ENCODE results near the gene NHLH1. TPM values are rescaled to one million over a fixed set of nuclear protein-coding genes. Genes with fewer than 3 reads are reported as not detected.
A peak's percentile ranks its signal among the peaks of the same experiment; 100 is the strongest.

NHLH1 gene
- total and polyA plus RNA-seq, 10 of the 15 experiments (the other 5 are each of a cell fraction or from before 2014, with no cell fraction given) = 0.22 to 0.98 (median 0.43) TPM; not detected in 1

- BruUV-seq (replicated peaks) = no TSS peak
- in situ Hi-C loops (cut with MboI) (loop anchor here (25.0 kb wide), 1 partner anchor 546 kb away; the partner anchor contains the start of gene ITLN2), intact Hi-C loops (cut with micrococcal nuclease; ENCODE audit: unreplicated experiment) (no loop called here)
- ATAC-seq = peak; percentile 56
- H2AFZ ChIP-seq (ENCODE audit: control insufficient read depth, low read depth, low read length) = no peak overlapping the region
- peak; percentile 39; the same call in 1 of the 2 replicates for TF ChIP-seq RAD21 (IDR thresholded peaks at IDR 0.05; ENCODE audit: insufficient read depth, low read depth, low read length)
- no peak for TF ChIP-seq CBX5 (IDR thresholded peaks at IDR 0.05; ENCODE audit: low read depth)
- TF ChIP-seq RUNX3 (IDR thresholded peaks at IDR 0.05; ENCODE audit: low read length) = no peak
- TF ChIP-seq, protein P1, sequence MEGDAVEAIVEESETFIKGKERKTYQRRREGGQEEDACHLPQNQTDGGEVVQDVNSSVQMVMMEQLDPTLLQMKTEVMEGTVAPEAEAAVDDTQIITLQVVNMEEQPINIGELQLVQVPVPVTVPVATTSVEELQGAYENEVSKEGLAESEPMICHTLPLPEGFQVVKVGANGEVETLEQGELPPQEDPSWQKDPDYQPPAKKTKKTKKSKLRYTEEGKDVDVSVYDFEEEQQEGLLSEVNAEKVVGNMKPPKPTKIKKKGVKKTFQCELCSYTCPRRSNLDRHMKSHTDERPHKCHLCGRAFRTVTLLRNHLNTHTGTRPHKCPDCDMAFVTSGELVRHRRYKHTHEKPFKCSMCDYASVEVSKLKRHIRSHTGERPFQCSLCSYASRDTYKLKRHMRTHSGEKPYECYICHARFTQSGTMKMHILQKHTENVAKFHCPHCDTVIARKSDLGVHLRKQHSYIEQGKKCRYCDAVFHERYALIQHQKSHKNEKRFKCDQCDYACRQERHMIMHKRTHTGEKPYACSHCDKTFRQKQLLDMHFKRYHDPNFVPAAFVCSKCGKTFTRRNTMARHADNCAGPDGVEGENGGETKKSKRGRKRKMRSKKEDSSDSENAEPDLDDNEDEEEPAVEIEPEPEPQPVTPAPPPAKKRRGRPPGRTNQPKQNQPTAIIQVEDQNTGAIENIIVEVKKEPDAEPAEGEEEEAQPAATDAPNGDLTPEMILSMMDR (IDR thresholded peaks at IDR 0.05 in 2 of 3, conservative IDR thresholded peaks at IDR 0.05 in 1 of 3; ENCODE audit: control insufficient read depth in 2 of 3, extremely low read depth in 1 of 3, insufficient read depth in 1 of 3, low read depth in 3 of 3, low read length in 3 of 3) = peak in 2 of 3 experiments; percentile 37 to 40; a peak in 3 of 6 replicates
- no peak for TF ChIP-seq JUND (IDR thresholded peaks at IDR 0.05; ENCODE audit: low read depth, low read length)
- no peak for TF ChIP-seq NFYB (IDR thresholded peaks at IDR 0.05; ENCODE audit: insufficient read depth, low read depth, low read length)
- no peaks in the 10 kb centered on the region for H3K4me1 ChIP-seq (ENCODE audit: control insufficient read depth, insufficient read depth, low read length)
- no peak overlapping the region for H3K4me3 ChIP-seq
- no peaks in the 10 kb centered on the region for H3K36me3 ChIP-seq (ENCODE audit: control insufficient read depth in 2 of 2, insufficient read depth in 2 of 2, low read length in 1 of 2)
- H3K79me2 ChIP-seq (ENCODE audit: control insufficient read depth, insufficient read depth, low read length) = no peaks in the 10 kb centered on the region
- no peaks in the 10 kb centered on the region for H3K9me3 ChIP-seq (replicated peaks; ENCODE audit: control insufficient read depth, insufficient read depth, low read length)
- no peaks in the 10 kb centered on the region for H4K20me1 ChIP-seq (ENCODE audit: control insufficient read depth, insufficient read depth)
- SMC1A ChIA-PET (ENCODE audit: uncharacterized antibody, unreplicated experiment) = no interaction called here
- no peak for DNase-seq (ENCODE audit: low read depth, low spot score)
- CTCF ChIA-PET = interaction anchor here (0.8 to 2.4 kb wide), 6 partner anchors 12 to 331 kb away, joined by 3 to 8 read pairs (median 3); no protein-coding TSS in a partner anchor
- H3K27me3 ChIP-seq (replicated peaks in 1 of 2; ENCODE audit: control insufficient read depth in 2 of 2, insufficient read depth in 2 of 2, low read length in 1 of 2) = no peaks in the 10 kb centered on the region
- RAD21 ChIA-PET (ENCODE audit: unreplicated experiment) = interaction anchor here (0.6 to 1.0 kb wide), 2 partner anchors 125 to 160 kb away, joined by 3 to 4 read pairs; no protein-coding TSS in a partner anchor
- POLR2A ChIA-PET = no interaction called here
- FAIRE-seq = no peak
- no peak overlapping the region for H3K4me2 ChIP-seq (ENCODE audit: control insufficient read depth, insufficient read depth)
- H3K9ac ChIP-seq (ENCODE audit: control insufficient read depth, insufficient read depth, low read length) = no peak overlapping the region
- 23% methylated on average over 4 of the region's 4 CpGs for WGBS (ENCODE audit: insufficient coverage, insufficient replicate concordance, low lambda C conversion rate, missing lambda C conversion rate)
- H3K27ac ChIP-seq (ENCODE audit: control insufficient read depth, insufficient read depth) = no peak overlapping the region
Measured at GRCh38 chr1:160416369-160416768, 49.5 kb downstream of the NHLH1 start.
